ENCODE measurements around the gene PIGU. TPM values are rescaled to one million over a fixed set of nuclear protein-coding genes. Genes with fewer than 3 reads are reported as not detected.

Gene PIGU
- total RNA-seq, 1 donor from 2014 or later: 33.5 TPM

GRCh38 chr20:34579191-34579978 is 97.5 kb downstream of the PIGU start:
- peak; percentile 66 for DNase-seq (ENCODE audit: low spot score)

- peak; percentile 39 for DNase-seq (ENCODE audit: low spot score)
Measured at GRCh38 chr20:34578521-34578920, 98.4 kb downstream of the PIGU start.

GRCh38 chr20:34578025-34578424 is 98.9 kb downstream of the PIGU start:
- DNase-seq (ENCODE audit: low spot score): peak; percentile 40

GRCh38 chr20:34577061-34577460 is 99.8 kb downstream of the PIGU start:
- DNase-seq (ENCODE audit: low spot score): no peak

GRCh38 chr20:34575756-34576155 is 101.1 kb downstream of the PIGU start:
- no peak for DNase-seq (ENCODE audit: low spot score)

GRCh38 chr20:34575271-34575670 is 101.6 kb downstream of the PIGU start:
- DNase-seq (ENCODE audit: low spot score): peak; percentile 30

GRCh38 chr20:34574861-34575260 is 102.0 kb downstream of the PIGU start:
- DNase-seq (ENCODE audit: low spot score): peak; percentile 6

- DNase-seq (ENCODE audit: low spot score): peak; percentile 32
Measured at GRCh38 chr20:34574426-34574825, 102.5 kb downstream of the PIGU start.

- DNase-seq (ENCODE audit: low spot score): peak; percentile 34
Measured at GRCh38 chr20:34573541-34574300, 103.2 kb downstream of the PIGU start.

GRCh38 chr20:34571753-34572152 is 105.1 kb downstream of the PIGU start:
- no peak for DNase-seq (ENCODE audit: low spot score)

- no peak for DNase-seq (ENCODE audit: low spot score)
Measured at GRCh38 chr20:34570859-34571306, 106.0 kb downstream of the PIGU start.

- no peak for DNase-seq (ENCODE audit: low spot score)
Measured at GRCh38 chr20:34569598-34569997, 107.3 kb downstream of the PIGU start.

- no peak for DNase-seq (ENCODE audit: low spot score)
Measured at GRCh38 chr20:34567892-34568865, 108.7 kb downstream of the PIGU start.

GRCh38 chr20:34566978-34567891 is 109.7 kb downstream of the PIGU start:
- no peak for DNase-seq (ENCODE audit: low spot score)

GRCh38 chr20:34564833-34565232 is 112.1 kb downstream of the PIGU start:
- DNase-seq (ENCODE audit: low spot score): no peak

- DNase-seq (ENCODE audit: low spot score): no peak
Measured at GRCh38 chr20:34562641-34563040, 114.3 kb downstream of the PIGU start.

- DNase-seq (ENCODE audit: low spot score): no peak
Measured at GRCh38 chr20:34561661-34562060, 115.2 kb downstream of the PIGU start.

- DNase-seq (ENCODE audit: low spot score): no peak
Measured at GRCh38 chr20:34560614-34561013, 116.3 kb downstream of the PIGU start.

GRCh38 chr20:34560141-34560523 is 116.8 kb downstream of the PIGU start:
- DNase-seq (ENCODE audit: low spot score): no peak

GRCh38 chr20:34559311-34560140 is 117.4 kb downstream of the PIGU start:
- no peak for DNase-seq (ENCODE audit: low spot score)

Measured in ureter (tissue), 1 donor.